ENCODE data around the gene MLN.
A peak's percentile ranks its signal among the peaks of the same experiment; 100 is the strongest.

The MLN gene

DNA sequence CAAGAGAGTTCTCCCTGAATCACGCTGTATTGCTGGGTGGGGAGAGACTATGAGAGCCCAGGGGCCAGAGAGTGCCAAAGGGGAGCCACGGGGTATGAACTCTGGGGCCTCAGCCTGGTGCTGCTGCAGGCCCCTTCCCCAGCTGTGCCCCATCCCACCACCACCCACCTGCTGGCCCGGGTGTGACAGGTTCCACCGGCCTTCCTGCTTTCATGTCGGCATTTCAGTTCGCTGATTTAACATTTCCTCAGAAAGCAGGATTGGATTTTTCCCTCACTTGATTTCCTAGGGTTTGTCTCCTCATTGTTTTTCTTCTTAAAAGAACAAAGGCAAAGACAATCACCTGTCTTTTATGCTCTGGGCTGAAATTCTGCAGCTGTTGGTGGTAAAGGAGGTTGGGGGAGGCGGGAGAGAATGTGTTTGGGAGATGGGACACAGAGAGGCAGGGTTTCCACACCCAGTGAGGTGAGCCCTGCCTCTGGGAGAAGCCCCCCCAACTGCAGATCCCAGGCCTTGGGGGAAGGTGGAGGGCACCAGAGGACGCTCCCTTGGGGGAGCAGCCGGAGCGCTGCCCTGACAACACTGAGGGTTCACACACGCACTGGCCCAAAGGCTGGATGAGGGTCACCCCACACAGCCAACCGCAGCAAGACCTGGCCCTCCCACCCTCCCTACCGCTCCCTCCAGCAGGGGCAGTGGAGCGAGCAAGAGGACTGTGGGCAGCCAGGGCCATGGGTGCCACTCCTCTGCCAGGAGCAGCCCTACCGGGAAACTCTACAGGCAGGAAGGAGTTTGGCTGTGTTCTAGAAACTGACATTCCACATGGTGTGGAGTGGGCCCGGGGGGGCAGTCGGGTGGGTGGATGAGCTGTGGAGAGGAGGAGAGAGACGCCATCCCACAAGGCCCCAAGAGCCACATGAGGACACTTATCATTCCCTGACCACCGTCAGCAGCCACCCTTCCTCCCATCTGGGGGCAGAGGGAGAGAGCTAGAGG, 10.5 kb upstream of the MLN start:
- no peak for DNase-seq

DNA sequence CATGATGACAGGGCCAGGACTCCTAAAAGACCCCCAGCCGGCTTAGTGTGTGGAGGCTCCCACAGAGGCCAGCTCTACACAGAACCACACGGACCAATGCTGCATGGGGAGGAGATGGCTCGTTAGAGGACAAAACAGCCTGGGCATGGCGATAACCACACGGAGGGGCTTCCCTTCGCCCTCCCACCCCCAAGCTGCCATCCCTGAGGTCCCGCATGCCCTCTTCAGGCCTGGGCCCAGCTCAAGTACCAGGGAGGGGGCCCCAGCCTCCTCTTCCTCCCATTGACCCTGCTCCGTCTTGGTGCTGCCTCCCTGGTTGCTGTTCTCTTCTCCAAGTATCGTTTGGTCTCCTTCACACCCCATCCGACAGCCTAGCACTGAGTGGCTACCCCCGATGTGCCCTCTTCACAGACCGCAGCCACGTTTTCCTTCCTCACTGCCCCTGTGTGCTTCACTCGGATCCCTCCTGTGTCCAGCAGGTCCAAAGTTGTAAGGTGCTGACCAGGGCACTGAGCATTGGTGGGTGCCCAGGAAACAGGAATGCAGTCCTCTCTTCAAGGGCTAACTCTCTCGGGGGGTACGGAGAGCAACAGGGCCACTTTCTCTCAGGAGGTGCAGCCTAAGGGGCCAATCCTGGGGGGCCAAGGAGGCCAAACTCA, 9.6 kb upstream of the MLN start:
- DNase-seq, result no peak

DNA sequence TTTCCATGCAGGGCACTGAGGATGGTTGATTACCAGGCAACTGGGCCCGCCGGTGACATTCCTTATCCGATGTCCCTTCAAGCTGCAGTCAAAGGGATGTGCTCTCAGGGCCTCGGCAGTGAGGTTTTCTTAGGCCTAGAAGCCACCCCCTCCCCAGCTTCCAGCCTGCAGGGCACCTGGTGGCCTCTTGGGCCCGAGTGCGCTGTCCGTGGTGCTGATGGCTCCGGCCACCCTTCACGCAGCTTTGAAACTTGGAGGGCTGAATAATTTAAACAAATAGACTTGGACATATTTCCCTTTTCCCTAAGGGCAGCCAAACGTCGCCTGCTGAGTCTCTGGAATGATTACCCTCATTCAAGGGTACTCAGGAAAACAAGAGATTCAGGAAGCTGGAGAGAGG, 8.9 kb upstream of the MLN start:
- peak; percentile 19 to 24 for DNase-seq

DNA sequence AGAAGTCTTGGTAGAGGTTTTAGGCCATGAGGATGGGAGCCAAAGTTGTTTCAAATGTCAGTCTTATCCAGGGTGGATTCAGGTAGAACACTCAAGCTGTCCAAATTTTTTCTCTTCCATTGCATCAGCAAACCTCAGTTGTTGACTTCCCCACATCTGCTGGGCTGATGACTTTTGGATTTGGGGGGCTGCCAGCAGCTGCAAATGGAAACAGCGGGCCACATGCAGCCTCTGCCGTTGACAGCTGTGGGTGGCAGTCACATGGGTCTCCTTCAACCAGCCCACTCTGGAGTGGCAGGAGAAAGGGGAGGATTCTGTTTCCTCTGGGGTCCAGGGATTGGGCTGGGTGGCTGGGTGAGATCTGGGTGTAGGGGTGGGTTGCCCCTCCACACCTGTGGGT, 5.8 kb upstream of the MLN start:
- no peak for DNase-seq

DNA sequence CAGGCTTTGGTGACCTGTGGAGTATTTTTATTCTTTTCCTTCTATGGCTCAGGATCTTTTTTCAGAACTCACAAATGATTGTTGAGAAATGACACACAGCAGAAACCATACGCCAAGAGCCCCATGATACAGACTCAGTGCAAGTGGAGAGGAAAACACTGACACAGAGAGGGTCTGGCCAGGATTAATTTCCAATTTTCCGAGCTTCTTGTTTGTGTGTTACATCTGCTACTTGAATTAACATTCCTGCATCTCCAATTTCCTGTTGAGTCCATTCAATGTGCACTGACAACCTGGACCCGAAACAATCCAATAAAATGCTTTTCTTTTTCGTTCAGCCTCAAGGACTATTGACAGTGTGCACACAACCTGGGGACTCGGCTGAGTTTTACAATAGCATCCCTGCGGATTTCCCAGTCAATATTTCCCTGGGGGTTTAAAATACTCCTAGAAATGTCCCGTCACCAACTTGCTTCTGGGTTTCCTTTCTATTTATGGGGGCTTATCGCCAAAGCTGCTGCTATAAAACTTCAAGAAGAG, 4.9 kb upstream of the MLN start:
- DNase-seq, result no peak

DNA sequence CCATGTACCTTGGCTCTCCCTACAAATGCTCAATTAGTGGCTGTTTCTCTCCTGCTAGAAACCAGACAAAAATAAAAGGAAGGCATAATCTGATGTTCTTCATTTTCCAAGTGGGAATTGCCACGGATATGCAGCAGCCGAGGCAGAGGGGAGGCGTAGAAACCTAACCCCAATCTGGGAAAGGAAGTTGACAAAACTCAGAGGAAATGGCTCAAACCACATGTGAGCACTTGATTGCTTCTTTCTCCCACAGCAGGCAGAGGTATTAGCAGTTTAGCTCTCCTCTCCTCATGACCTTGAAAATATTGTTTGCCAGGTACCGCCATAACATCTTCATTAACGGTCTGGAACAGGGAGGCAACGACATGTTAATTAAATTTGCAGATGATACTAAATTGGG, 3.8 kb upstream of the MLN start:
- no peak for DNase-seq

DNA sequence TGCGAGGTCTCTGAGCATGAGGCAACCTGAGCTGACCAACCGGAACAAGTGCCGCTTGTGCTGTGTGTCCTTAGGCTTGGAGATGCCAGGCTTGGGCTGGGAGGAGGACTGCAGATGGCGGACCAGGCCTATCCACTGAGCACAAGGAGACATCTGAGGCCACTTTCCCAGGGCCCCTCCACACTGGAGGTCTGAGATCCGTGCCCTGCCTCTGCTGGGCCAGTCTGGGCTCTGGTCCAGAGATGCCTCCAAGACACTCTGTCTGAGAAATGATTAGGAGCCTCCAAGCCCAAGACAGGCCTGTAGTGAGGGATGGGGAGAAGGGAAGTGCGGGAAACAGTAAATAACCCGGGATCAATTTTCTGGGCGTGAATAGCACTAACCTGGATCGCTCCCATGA, 3.0 kb upstream of the MLN start:
- DNase-seq, result no peak

DNA sequence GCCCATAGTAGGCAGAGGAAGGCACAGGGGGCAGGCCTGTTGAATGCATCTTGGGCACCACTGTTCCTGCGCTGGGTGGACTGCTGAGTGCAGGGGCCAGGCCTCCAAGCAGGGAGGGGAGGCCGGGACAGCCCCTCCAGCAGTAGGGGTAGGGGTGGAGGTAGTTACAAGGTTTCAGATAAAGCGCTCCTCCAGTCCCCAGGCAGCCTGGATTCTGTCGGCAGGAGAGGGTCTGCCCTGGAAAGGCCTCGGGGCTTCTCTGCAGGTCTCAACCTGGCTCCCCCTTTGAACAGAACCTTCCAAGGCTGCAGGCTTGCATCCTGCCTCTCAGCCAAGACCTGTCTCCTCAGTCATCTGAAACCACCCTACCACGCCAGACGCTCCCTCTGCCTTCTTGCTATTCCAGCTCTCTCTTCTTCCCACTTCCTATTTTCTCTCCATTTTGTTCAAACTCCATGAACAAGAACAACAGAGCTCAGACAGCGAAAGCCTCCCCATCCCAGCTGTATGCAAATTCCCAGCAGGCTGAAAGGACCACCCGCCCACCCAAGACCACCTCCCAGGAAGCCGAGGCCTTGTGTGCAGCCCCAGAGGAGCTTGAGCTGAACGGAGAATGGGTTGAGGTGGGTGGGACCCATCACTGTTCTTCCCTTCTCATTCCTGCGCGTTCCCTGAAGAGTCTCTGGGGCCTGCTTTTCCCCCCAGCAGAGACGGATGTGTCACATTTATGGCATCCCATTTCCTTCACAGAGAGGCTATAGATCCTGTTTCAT, 1.4 kb downstream of the MLN start:
- no peak for DNase-seq

DNA sequence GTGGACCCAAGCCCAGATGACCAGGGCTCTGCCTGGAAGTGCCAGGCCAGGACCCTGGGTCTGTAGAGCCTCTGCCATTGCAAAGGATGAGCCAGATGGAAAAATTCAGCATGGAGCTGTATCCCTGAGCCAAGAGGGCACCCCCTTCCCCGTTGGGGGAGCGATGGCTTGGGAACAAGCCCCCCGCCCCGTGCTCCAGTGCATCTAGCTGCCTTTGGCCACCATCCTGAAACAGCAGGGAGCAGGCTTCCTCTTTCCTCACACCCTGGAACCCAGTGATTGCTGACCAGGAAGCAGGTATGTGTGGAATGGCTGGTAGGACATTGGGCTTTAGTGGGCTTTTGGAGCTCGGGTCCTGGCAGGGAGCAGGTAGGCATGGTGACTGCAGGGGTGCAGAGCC, 2.2 kb downstream of the MLN start:
- no peak for DNase-seq

DNA sequence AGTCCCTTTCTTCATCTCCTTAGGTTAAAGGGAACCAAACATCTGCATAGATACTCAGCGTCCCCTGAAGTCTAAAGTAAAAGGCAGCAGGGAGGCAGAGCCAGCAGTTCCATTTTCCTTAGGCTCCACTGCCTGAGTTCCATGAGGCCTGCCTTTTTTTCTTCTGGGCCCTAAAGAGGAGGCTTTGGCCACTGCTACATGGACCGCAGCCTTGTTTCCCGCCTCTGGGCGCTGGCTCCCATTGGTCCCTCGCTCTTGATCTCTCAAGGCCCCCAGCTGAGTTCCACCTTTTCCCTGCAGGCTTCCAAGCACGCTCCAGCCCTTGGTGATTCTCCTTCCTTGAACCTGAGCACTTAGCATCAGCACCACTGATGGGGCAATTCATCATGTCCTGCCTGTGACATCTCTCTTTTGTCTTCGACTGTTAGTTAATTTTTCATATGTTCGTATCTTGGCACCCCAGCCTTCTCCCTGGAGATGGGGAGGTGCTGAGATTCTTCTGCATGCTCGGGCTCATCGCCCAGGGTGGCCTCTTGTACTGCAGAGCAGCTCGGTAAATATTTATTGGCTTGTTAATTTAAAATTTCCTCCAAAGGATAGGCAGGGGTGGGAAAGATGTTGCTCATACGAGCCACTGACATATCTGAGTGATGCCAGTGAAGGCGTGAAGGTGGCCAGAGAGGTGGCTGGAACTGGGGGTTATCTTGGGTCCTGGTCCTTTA, 3.4 kb downstream of the MLN start:
- DNase-seq, result no peak

DNA sequence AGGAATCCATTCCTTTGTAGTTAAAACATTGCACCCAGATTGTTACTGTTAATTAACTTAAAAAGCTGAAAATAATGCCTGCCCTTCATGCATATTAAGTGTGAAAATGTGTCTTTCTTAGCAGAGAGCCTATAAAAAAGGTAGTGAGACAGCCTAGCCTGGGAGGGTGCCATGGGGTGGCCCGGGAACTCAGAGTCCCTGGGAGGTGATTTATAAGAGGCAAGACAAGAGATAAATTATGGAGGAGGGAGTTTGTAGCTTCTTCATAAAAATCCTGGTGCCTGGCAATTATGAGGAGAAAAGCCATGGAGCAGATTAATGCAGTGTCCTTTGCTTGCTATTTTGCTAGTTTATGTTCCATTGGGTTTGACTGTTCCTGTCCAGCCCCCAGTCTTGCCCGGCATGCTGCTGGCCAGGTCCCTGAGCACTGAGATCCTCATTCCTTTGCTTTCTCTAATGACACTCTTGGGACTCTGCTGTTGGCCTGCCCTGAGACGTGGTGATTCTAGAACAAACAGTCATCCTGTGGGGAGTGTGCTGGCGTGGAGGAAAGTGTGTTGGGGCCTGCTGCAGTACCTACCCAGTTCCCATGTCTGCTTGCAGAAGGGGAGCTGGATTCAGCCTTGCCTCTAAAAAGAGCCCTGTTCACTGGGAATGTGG, 4.2 kb downstream of the MLN start:
- DNase-seq, result no peak

DNA sequence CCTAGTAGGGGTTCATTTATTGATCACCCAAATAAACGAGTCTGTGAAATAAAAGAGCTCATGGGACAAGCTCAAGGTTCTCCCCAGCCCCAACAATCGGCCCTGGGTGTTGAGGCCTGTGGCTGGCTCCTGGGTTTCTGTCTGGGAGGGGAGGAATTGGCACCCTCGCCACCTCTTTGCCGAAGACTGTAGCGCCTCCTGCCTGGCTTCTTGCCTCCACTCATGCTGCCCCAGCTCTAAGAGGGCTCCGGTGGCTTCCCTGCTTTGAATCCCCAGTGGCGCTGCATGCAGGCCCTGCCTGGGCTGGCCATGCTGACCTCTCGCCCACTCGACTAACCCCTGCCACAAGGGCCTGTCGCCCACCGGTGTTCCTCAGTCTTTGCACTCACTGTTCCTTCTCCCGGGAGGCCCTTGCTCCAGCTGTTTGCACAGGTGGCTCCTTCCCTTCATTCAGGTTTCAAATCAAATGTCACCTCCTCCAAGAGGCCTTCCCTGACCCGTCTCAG, 5.4 kb downstream of the MLN start:
- no peak for DNase-seq

DNA sequence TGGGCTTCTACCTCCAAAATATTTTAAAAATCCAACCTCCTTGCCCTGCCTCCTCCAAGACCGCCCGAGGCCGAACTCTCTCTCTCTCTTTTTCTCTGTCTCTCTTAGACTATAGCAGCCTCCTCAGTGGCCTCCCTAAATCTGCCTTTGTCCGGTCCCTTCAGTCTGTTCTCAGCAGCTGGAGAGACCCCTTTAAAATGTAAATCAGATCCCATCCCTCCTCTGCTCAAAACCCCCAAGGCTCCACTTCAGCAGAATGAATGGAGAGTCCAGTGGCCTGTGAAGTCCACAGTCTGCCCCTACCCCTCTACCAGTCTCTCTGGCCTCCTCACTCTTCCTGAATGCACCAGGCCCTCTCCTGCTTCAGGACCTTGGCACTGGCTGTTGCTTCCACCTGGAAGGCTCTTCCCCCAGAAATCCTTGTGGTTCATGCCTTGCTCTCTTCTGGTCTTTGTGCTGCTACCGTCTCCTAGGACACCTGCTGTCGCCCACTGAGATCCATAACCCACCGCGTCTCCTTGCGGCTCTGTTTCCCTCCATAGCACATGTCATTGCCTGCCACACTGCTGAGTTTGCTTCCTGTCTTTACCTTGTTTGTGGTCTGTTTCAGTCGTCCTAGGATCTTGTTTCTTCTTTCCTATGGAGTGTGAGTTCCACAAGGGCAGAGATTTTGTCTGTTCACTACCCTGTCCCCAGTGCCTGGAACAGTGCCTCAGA, 6.0 kb downstream of the MLN start:
- DNase-seq, result no peak

DNA sequence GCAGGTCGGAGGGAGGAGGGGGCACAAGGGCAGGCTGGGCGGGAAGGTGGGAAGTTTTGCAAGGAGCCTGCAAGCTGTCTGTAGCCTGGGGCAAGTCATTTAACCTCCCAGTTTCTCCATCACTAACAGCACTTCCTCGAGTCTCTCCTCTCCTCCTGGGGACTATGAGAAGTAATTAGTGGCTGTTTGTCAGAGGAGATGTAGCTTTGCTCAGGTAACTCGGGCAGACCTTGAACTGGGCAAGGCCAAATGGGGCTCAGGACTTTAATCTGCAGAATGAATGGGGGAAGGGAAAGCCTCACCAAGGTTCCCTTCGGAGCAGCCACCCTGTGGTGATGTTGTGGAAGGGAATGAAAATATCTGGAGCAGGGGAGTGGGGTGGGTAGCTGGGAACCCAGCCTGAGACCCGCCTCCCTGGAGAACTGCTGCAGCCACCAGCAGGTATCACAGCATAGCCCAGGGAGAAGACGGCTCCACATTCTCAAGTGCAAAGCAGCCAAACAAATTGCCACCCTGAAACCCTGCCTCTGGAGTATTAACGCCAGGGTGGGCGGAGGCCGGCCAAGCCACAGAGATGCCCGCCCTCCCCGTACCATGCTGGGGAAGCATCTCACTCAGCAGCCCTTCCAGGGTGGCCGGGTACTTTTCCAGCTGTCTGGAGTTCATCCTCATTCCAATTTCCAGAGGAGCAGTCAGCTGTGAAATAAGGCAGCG, 8.7 kb downstream of the MLN start:
- DNase-seq, result no peak

DNA sequence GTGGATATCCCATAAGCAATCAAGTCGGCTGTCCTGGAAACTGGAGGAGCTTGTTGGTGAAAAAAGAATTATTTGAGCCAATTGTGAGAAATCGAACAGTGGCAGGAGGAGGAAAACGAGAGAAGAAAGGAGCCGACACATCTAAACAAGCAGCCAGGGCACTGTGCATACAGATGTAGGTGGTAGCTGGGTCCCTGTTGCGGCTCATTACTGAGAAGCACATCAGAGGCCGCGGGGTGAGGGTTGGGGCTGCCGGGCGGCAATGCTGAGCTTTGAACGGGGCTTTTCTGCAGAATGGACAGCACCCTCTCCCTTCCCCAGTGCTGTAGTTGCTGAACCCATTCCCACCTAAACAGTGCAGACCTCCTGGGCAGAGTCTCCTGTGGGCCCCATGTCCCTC, 10.8 kb downstream of the MLN start:
- DNase-seq, result no peak

DNA sequence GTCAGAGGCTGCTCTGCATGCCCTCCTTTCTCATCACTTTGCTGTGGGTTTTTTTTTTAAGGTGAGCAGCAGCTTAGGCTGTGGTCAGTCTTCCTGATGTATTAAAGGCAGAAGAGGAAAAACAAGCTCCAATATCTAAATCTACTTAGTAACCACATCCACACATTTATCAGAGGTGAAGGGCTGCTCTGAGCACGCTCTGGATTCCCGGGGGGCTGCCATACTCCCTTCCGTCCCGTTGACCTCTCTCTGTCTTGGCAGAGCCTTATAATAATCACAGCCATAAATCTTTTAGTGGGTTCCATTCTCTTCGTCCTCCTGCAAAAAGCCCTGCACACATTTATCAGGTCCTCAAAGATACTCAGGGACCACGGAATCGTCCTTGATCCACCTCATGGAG, 12.2 kb downstream of the MLN start:
- DNase-seq, result no peak

DNA sequence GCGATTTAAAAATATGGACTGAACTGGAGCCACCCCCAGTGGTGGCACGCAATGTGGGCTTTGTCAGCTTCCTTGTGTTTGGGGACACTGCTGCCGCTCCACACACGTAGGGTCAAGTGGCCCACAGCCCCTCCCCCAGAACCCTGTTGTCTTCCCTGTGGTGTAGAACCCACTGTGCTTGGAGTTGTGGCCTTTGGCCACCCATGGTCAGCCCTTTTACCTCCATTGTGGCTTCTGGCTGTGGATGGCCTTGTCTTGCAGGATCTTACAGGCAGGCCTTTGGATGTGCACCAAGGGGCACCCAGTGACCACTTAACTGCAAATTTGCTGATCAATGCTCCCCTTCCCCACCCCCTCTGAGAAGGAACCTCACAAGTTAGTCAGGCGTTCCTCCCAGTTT, 12.9 kb downstream of the MLN start:
- DNase-seq, result no peak

DNA sequence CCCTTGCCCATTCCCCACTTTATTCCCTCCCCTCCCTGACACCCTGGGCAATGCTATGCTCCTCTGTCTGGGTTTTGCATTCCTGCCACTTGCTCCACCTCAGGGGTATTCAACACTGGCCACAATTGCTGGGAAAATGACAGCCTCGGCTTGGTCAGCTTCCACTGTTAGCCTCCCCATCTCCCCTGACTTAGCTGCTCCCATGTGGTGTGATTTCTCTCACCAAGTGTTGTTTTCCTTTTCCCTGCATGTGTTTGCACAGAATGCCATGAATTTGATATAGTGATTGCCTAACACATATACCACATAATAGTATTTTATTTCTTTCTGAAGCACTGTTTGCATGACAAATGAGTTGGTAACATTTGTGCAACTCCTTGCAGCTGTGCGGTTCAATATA, 13.4 kb downstream of the MLN start:
- DNase-seq, result no peak

DNA sequence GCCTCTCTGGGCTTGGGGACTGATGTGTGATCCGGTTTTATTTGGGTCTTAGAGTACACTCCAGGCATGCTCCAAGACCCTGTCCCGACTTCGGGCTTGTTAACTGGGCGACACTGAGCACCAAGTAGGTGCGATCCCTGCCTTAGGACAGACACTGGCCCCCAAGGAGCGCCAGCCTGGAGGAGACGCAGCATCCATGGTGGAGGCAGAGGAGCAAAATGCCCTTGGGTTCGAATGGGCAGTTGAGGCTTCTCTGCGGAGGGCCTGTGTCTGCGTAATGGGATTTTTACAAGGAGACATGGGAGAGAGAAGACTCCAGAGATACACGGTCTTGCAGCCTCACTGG, 14.3 kb downstream of the MLN start:
- DNase-seq, result no peak

DNA sequence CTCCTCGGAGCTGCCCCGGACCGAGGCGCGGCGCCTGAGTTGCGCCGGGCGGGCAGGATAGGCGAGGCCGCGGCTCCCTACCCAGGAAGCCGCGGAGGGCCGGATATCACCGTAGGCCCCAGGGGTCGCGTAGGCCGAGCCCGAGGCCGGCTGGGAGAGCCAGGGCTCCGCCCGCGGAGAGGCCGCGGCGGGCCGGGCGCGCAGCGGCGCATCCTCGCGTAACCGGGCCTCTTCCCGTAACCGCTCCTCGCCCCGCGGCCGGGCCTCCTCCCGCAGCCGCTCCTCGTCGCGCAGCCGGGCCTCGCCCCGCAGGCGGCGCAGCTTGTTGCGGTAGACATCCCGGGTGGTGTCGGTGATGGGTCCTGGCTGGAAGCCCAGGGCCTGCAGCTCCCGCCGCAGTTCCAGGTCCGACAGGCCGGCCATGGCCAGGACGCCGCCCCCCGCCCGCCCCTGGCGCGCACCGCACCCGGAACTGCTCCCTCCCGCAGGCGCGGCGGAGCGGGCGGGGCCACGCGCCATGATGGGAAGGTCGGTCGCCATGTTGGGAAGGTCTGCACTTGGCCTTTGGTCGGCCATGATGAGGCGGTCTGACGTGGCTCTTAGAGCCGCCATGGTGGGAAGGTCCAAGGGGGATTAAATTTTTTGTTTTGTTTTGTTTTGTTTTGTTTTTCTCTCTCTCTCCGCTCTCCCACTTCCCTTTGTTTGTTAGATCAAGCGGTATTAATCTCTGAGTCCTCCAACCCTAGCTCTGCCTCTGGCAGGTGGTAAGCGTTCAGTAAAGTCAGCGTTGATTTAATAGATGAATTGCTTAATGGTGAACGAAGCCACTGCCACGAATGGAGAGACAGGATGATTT, 14.9 kb downstream of the MLN start, which contains the start of gene LEMD2:
TSS of gene LEMD2 (minus strand) at position 437 of the 856 bp plus-strand sequence. CDS start at position 423, 14 bp downstream.
- DNase-seq, result peak; percentile 90 to 94

Data from stimulated activated CD4-positive, alpha-beta T cell treated with anti-CD3 and anti-CD28 coated beads, Interleukin-2, amount 100 ng/mL, for 48 hours (primary cell).